GM12878 (cell line): ENCODE results near the gene PRCC. TPM values are rescaled to one million over a fixed set of nuclear protein-coding genes. Genes with fewer than 3 reads are reported as not detected.
A peak's percentile ranks its signal among the peaks of the same experiment; 100 is the strongest.

Source experiments
- BACH1 ChIP-seq: fragments of 450-650 bp; IDR thresholded peaks from 2 replicates; pipeline ENCODE4 v1.6.1; 2017; ENCODE audit warnings: mild to moderate bottlenecking, borderline replicate concordance
- CREB1 ChIP-seq: IDR thresholded peaks from 2 replicates; pipeline ENCODE4 v1.6.1; 2012; ENCODE audit warnings: low read depth, mild to moderate bottlenecking, inconsistent platforms
- FOXM1 ChIP-seq: IDR thresholded peaks from 2 replicates; pipeline ENCODE4 v1.6.1; 2012; ENCODE audit warnings: low read depth, mild to moderate bottlenecking, inconsistent platforms, low read length, moderate library complexity
- GATAD2B ChIP-seq: fragments of 450-650 bp; conservative IDR thresholded peaks from 2 replicates; pipeline ENCODE4 v1.6.1; 2017; ENCODE audit warnings: low read depth, mild to moderate bottlenecking, moderate library complexity
- NBN ChIP-seq: fragments of 450-650 bp; IDR thresholded peaks from 2 replicates; pipeline ENCODE4 v1.6.1; 2016
- SREBF2 ChIP-seq: IDR thresholded peaks from 2 replicates; pipeline ENCODE4 v1.6.1; 2012; ENCODE audit warnings: mild to moderate bottlenecking, low read length
- SRF ChIP-seq, 2 experiments: IDR thresholded peaks; 2 replicates each; pipeline ENCODE4 v1.6.1; 2011; ENCODE audit warnings: low read depth in 2 of 2, low read length in 2 of 2, mild to moderate bottlenecking in 1 of 2, moderate library complexity in 1 of 2
- TARDBP ChIP-seq: IDR thresholded peaks from 2 replicates; pipeline ENCODE4 v1.6.1; 2016; ENCODE audit warnings: borderline replicate concordance
- YBX1 ChIP-seq: fragments of 450-650 bp; IDR thresholded peaks from 2 replicates; pipeline ENCODE4 v1.6.1; 2016; ENCODE audit warnings: antibody characterized with exemption
- ZBED1 ChIP-seq: IDR thresholded peaks from 2 replicates; pipeline ENCODE4 v1.6.1; 2016; ENCODE audit warnings: borderline replicate concordance
- ZNF384 ChIP-seq: IDR thresholded peaks from 2 replicates; pipeline ENCODE4 v1.6.1; 2012; ENCODE audit warnings: low read depth, mild to moderate bottlenecking, low read length, improper control_type of control experiment, borderline replicate concordance
- ZSCAN29 ChIP-seq: fragments of 450-650 bp; IDR thresholded peaks from 2 replicates; pipeline ENCODE4 v1.6.1; 2017; ENCODE audit warnings: mild to moderate bottlenecking, moderate library complexity
- polyA plus RNA-seq, 11 experiments: library from polyadenylated mRNA; depleted of rRNA in 4 of 11; unstranded in 6 of 11; stranded (reverse) in 5 of 11; fragments of >200 nt; fragmentation: Nextera tagmentation in 4 of 11; fragmentation: Illumina TruSeq in 1 of 11; extraction: Ambion mirVana in 4 of 11; extraction: Trizol in 1 of 11; gene quantifications; 1 replicate in 1 of 11; 2 replicates in 10 of 11; pipeline versions ENCODE4 v1.2.1 to v1.2.3, GENCODE V29; 2011 to 2016; ENCODE audit warnings: inconsistent platforms in 2 of 11, missing spikeins in 2 of 11, low read depth in 1 of 11
- total RNA-seq, 4 experiments: library from RNA; depleted of rRNA in 3 of 4; stranded (reverse); fragments of >200 nt in 3 of 4; fragmentation: Illumina TruSeq in 1 of 4; extraction: Trizol in 1 of 4; gene quantifications; 2 replicates each; pipeline versions ENCODE4 v1.2.1 to v1.2.3, GENCODE V29; 2013 to 2021
- TF ChIP-seq, protein P1 (sequence below): fragments of 450-650 bp; IDR thresholded peaks from 2 replicates; pipeline ENCODE4 v1.6.1; 2017; ENCODE audit warnings: mild to moderate bottlenecking
- TF ChIP-seq, protein P2 (sequence below): fragments of 450-650 bp; IDR thresholded peaks from 2 replicates; pipeline ENCODE4 v1.6.1; 2017; ENCODE audit warnings: antibody characterized with exemption, mild to moderate bottlenecking, moderate library complexity
- TF ChIP-seq, protein P3 (sequence below): IDR thresholded peaks from 2 replicates; pipeline ENCODE4 v1.6.1; 2012; ENCODE audit warnings: low read depth, low read length, improper control_type of control experiment
- TF ChIP-seq, protein P4 (sequence below): fragments of 450-650 bp; IDR thresholded peaks from 2 replicates; pipeline ENCODE4 v1.6.1; 2017; ENCODE audit warnings: borderline replicate concordance
- TF ChIP-seq, protein P5 (sequence below): fragments of 450-650 bp; IDR thresholded peaks from 2 replicates; pipeline ENCODE4 v1.6.1; 2014; ENCODE audit warnings: mild to moderate bottlenecking
- TF ChIP-seq, protein P6 (sequence below): IDR thresholded peaks from 2 replicates; pipeline ENCODE4 v1.6.1; 2011; ENCODE audit warnings: low read depth, low read length, improper control_type of control experiment, borderline replicate concordance

PRCC gene
- total and polyA plus RNA-seq, 10 of the 15 experiments (the other 5 are each of a cell fraction or from before 2014, with no cell fraction given): 23.8 to 132 (median 63.1) TPM

DNA sequence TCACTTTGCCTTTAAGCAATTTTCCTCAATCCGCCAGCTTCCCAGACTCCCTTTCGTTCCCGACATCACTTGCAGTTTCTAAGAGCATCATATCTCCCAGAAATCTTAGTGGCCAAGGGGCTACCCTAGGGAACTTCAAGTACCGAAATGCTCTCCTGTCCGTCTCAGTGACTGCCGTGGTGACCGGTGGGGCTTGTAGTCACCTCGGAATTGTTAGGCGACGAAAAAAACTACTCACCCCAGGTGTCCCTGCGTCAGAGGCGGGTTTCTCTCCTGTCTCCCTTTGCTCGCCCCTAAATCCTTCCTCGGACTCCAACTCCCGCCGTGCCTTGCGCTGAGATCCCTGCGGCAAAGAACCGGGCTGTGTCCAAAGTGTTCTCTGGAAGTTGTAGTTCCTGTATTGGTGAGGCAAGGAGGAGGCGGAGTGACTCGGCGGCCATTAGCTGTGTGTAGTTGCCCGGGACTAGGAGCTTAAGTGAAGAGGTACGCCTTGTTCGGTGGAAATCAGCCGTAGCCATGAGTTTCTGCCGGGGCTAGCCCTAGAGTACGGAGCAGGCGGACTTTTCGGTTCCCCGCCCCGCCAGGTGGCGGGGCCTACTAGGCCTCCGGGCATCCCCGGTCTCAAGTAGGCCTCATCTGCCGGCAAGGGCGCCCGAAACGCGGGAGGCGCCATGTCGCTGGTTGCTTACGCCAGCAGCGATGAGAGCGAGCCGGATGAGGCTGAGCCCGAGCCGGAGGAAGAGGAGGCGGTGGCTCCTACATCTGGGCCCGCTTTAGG is at the start of gene PRCC (continued):
- TF ChIP-seq, protein P1, sequence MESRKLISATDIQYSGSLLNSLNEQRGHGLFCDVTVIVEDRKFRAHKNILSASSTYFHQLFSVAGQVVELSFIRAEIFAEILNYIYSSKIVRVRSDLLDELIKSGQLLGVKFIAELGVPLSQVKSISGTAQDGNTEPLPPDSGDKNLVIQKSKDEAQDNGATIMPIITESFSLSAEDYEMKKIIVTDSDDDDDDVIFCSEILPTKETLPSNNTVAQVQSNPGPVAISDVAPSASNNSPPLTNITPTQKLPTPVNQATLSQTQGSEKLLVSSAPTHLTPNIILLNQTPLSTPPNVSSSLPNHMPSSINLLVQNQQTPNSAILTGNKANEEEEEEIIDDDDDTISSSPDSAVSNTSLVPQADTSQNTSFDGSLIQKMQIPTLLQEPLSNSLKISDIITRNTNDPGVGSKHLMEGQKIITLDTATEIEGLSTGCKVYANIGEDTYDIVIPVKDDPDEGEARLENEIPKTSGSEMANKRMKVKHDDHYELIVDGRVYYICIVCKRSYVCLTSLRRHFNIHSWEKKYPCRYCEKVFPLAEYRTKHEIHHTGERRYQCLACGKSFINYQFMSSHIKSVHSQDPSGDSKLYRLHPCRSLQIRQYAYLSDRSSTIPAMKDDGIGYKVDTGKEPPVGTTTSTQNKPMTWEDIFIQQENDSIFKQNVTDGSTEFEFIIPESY: no peak
- TF ChIP-seq, protein P2, sequence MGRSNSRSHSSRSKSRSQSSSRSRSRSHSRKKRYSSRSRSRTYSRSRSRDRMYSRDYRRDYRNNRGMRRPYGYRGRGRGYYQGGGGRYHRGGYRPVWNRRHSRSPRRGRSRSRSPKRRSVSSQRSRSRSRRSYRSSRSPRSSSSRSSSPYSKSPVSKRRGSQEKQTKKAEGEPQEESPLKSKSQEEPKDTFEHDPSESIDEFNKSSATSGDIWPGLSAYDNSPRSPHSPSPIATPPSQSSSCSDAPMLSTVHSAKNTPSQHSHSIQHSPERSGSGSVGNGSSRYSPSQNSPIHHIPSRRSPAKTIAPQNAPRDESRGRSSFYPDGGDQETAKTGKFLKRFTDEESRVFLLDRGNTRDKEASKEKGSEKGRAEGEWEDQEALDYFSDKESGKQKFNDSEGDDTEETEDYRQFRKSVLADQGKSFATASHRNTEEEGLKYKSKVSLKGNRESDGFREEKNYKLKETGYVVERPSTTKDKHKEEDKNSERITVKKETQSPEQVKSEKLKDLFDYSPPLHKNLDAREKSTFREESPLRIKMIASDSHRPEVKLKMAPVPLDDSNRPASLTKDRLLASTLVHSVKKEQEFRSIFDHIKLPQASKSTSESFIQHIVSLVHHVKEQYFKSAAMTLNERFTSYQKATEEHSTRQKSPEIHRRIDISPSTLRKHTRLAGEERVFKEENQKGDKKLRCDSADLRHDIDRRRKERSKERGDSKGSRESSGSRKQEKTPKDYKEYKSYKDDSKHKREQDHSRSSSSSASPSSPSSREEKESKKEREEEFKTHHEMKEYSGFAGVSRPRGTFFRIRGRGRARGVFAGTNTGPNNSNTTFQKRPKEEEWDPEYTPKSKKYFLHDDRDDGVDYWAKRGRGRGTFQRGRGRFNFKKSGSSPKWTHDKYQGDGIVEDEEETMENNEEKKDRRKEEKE: no peak
- TF ChIP-seq ZSCAN29 (peak; percentile 78), GATAD2B (peak; percentile 97), YBX1 (no peak), BACH1 (0 out of 2 replicates have a peak, but pooled peaks have one; percentile 14), TARDBP (peak; percentile 96), SREBF2 (no peak), CREB1 (peak; percentile 95), ZBED1 (no peak), ZNF384 (no peak), NBN (no peak; the same call in none of the 2 replicates), FOXM1 (0 out of 2 replicates have a peak, but pooled peaks have one; percentile 42), SRF (IDR thresholded peaks at IDR 0.05; ENCODE audit: low read depth in 2 of 2, low read length in 2 of 2) (0 out of 4 replicates have a peak, but pooled peaks of 1 of the 2 experiments have one; percentile 14)
- TF ChIP-seq, protein P3, sequence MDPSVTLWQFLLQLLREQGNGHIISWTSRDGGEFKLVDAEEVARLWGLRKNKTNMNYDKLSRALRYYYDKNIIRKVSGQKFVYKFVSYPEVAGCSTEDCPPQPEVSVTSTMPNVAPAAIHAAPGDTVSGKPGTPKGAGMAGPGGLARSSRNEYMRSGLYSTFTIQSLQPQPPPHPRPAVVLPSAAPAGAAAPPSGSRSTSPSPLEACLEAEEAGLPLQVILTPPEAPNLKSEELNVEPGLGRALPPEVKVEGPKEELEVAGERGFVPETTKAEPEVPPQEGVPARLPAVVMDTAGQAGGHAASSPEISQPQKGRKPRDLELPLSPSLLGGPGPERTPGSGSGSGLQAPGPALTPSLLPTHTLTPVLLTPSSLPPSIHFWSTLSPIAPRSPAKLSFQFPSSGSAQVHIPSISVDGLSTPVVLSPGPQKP: peak; percentile 69
- TF ChIP-seq, protein P4, sequence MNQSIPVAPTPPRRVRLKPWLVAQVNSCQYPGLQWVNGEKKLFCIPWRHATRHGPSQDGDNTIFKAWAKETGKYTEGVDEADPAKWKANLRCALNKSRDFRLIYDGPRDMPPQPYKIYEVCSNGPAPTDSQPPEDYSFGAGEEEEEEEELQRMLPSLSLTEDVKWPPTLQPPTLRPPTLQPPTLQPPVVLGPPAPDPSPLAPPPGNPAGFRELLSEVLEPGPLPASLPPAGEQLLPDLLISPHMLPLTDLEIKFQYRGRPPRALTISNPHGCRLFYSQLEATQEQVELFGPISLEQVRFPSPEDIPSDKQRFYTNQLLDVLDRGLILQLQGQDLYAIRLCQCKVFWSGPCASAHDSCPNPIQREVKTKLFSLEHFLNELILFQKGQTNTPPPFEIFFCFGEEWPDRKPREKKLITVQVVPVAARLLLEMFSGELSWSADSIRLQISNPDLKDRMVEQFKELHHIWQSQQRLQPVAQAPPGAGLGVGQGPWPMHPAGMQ: no peak
- TF ChIP-seq, protein P5, sequence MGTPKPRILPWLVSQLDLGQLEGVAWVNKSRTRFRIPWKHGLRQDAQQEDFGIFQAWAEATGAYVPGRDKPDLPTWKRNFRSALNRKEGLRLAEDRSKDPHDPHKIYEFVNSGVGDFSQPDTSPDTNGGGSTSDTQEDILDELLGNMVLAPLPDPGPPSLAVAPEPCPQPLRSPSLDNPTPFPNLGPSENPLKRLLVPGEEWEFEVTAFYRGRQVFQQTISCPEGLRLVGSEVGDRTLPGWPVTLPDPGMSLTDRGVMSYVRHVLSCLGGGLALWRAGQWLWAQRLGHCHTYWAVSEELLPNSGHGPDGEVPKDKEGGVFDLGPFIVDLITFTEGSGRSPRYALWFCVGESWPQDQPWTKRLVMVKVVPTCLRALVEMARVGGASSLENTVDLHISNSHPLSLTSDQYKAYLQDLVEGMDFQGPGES: no peak
- TF ChIP-seq, protein P6, sequence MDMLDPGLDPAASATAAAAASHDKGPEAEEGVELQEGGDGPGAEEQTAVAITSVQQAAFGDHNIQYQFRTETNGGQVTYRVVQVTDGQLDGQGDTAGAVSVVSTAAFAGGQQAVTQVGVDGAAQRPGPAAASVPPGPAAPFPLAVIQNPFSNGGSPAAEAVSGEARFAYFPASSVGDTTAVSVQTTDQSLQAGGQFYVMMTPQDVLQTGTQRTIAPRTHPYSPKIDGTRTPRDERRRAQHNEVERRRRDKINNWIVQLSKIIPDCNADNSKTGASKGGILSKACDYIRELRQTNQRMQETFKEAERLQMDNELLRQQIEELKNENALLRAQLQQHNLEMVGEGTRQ: no peak
